ENCODE data around the gene DUSP5.
"Not testable (repeated sequence)": the region's sequence is repeated elsewhere in the genome, so short reads cannot be mapped to it uniquely, and the experiment has no call there.

Gene DUSP5

DNA sequence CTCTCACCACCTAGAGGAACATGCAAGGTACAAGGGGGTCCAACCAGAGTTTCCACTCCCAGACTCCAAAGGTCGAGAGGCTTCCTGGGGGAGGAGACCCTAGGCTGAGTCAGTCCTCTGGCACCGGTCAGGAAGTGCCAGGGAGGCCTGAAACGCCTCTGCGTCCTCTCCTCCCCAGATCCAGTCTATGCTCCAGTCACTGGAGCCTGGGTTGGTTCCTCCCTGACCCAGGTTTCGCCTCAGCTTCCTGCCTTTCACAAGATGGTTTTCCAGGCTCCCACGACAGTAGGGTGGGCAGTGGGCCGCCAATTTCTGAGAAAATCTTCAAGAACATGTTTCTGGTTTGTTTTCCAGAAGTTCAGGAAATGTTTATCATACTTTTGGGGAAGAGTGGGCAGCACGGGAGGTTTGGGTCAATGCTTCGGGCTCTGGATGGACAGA, 30.0 kb downstream of the DUSP5 start:
- DNase-seq (ENCODE audit: low spot score) = no peak
- in situ Hi-C loops (cut with MboI; ENCODE audit: low sequenced_read_pairs, unreplicated experiment) = no loop called here
- TF ChIP-seq, protein P1, sequence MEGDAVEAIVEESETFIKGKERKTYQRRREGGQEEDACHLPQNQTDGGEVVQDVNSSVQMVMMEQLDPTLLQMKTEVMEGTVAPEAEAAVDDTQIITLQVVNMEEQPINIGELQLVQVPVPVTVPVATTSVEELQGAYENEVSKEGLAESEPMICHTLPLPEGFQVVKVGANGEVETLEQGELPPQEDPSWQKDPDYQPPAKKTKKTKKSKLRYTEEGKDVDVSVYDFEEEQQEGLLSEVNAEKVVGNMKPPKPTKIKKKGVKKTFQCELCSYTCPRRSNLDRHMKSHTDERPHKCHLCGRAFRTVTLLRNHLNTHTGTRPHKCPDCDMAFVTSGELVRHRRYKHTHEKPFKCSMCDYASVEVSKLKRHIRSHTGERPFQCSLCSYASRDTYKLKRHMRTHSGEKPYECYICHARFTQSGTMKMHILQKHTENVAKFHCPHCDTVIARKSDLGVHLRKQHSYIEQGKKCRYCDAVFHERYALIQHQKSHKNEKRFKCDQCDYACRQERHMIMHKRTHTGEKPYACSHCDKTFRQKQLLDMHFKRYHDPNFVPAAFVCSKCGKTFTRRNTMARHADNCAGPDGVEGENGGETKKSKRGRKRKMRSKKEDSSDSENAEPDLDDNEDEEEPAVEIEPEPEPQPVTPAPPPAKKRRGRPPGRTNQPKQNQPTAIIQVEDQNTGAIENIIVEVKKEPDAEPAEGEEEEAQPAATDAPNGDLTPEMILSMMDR (IDR thresholded peaks at IDR 0.05; ENCODE audit: borderline replicate concordance, control extremely low read depth, extremely low read depth, insufficient read depth, missing control alignments) = no peak

DNA sequence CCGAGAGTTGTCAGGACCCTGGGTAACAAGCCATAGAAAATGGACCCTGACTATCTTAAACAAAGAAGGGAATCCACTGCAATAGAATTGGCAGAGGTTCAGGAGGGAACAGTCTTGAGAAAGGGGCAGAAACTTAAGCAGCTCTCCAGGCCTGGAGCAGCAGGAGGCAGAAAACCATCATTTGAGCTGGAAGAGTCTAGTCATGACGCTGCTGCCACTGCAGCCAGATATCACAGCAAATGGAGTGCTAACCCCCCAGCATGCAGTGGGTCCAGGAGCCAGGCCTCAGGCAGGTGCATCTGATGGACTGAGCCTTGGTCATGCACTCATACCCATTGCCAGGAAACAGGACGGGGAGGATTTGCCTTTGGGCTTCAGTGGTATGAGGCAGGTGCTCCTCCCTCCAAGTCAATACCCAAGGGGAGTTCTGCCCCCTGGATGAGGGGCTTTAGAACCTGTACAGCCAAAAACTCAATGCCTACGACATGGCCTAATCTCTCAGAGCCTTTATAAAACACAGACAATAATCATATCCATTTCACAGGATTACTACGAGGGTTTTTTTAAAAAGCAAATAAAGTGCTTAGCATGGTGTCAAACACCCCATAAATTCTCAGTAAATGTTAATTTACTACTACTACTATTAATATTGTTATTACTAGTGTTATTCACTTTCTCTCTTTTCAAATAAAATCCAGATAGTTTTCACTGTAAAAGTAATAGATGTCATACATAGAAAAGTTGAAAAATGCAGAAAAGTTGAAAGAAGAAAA, 30.7 kb downstream of the DUSP5 start:
- TF ChIP-seq, protein P1 (IDR thresholded peaks at IDR 0.05; ENCODE audit: borderline replicate concordance, control extremely low read depth, extremely low read depth, insufficient read depth, missing control alignments) = no peak
- in situ Hi-C loops (cut with MboI; ENCODE audit: low sequenced_read_pairs, unreplicated experiment) = no loop called here
- no peak for DNase-seq (ENCODE audit: low spot score)

DNA sequence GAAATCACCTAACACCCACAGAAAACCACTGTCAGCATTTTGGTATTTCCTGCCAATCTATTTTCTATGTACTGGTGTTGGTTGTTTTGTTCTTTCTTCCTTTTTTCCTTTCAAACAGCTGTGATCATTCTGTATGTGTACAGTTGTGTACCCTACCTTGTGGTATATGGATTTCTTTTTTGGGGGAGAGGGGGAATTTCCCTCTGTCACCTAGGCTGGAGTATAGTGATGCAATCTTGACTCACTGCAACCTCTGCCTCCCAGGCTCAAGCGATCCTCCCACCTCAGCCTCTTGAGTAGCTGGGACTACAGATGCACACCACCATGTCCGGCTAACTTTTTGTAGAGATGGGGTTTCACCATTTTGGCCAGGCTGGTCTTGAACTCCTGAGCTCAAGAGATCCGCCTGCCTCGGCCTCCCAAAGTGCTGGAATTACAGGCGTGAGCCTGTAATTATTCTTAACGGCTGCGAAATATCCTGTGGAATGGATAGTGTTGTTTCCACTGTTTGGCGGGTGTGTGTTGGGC, 31.4 kb downstream of the DUSP5 start:
- peak; percentile 58 for DNase-seq (ENCODE audit: low spot score)
- in situ Hi-C loops (cut with MboI; ENCODE audit: low sequenced_read_pairs, unreplicated experiment) = not testable (repeated sequence)

DNA sequence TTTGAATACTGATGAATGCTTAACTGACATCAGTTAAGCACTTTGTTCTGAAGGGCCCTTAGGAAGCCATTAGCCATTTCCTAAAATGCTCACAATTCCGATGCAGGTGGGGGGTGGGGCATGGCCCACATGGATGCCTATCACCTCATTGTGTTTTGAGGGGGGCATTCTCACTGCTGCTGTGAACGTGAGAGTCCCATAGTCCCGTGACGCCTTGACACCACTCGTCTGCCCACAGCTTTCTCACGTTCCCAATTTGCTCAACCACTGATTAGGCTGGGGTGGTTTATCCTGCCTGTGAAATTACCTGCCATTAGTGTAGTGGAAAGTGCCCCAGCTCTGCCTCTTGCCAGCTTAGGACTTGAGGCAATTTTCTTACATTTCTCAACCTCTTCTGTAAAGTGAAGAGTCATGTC, 31.9 kb downstream of the DUSP5 start:
- TF ChIP-seq, protein P1 (IDR thresholded peaks at IDR 0.05; ENCODE audit: borderline replicate concordance, control extremely low read depth, extremely low read depth, insufficient read depth, missing control alignments) = no peak
- in situ Hi-C loops (cut with MboI; ENCODE audit: low sequenced_read_pairs, unreplicated experiment) = no loop called here
- DNase-seq (ENCODE audit: low spot score) = no peak

DNA sequence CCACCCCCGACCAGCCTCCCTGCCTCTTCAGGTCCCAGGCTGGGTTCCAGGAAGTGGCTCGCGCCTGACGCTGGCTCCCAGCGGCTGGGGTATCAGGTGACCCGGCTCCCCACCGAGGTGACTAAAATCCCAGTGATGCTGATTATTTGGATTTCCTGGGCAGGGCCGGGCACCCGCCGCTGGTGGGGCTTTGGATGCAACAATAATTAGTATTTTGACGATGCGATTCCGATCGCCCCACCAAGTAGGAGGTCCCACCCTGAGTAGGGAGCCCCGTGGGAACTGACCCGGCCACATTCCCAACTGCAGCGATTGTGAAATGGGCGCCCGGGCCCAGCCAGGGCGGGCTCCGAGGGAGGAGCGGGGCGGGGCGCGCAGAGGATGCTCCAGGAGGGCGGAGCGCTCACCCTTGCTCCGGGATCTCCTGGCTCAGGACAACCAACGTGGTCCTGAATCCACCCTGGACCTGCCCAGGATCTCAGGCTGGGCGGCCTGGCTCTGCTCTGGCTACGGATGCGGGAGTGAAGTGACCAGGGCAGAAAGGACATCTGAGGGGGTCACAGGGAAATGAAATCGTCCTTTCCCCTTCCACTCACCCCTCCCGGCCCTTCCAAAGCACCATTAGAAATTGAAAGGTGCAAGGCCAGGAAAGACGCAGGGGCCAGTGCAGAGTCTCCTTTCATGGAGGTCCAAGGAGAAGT, 32.6 kb downstream of the DUSP5 start:
- TF ChIP-seq, protein P1 (IDR thresholded peaks at IDR 0.05; ENCODE audit: borderline replicate concordance, control extremely low read depth, extremely low read depth, insufficient read depth, missing control alignments) = no peak
- no peak for DNase-seq (ENCODE audit: low spot score)
- in situ Hi-C loops (cut with MboI; ENCODE audit: low sequenced_read_pairs, unreplicated experiment) = no loop called here

DNA sequence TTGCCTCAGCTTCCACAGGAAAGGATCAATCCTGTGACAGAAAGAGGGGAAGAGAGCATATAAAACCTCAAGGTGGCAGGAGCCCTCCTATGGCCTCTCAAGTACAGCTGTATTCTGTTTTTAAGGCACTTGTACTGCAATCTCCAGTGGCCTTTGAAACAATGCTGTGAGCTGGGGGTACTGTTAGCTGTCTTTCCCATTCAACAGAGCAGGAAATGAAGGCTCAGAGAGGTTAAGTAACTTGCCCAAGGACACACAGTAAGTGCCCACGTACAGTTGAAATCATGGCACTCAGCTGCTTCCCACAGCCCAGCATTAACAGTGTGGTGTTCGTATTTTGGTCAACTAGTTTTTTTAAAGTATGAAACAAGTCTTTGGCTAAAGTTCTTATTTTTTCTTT, 34.0 kb downstream of the DUSP5 start:
- in situ Hi-C loops (cut with MboI; ENCODE audit: low sequenced_read_pairs, unreplicated experiment) = no loop called here
- TF ChIP-seq, protein P1 (IDR thresholded peaks at IDR 0.05; ENCODE audit: borderline replicate concordance, control extremely low read depth, extremely low read depth, insufficient read depth, missing control alignments) = no peak
- DNase-seq (ENCODE audit: low spot score) = no peak

DNA sequence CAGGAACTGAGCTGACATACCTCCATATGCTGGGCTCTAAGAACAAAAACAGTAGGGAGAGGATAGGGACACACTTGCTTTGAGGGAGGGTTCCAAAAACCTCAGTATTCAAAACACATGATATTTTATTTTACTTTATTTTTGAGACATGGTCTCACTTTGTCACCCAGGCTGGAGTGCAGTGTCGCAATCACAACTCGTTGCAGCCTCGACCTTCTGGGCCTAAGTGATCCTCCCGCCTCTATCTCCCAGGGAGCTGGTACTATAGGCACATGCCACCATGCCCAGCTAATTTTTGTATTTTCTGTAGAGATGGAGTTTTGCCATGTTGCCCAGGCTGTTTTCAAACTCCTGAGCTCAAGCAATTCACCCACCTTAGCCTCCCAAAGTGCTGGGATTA, 34.9 kb downstream of the DUSP5 start:
- DNase-seq (ENCODE audit: low spot score); in situ Hi-C loops (cut with MboI; ENCODE audit: low sequenced_read_pairs, unreplicated experiment): not testable (repeated sequence)

All from GM13976 (cell line).